GM12891 (cell line): ENCODE results near the gene TRRAP.
"Not testable (repeated sequence)": the region's sequence is repeated elsewhere in the genome, so short reads cannot be mapped to it uniquely, and the experiment has no call there.

Experiments used
- DNase-seq: peaks from one replicate; pipeline ENCODE4 v3.0.0; 2011; ENCODE audit warnings: low spot score; ENCODE audit not compliant: insufficient read length
- FAIRE-seq: peaks from 2 replicates; lab custom pipeline; 2011; peaks lifted over from hg19 to GRCh38; lab: Jason Lieb, UNC
- PAX5 ChIP-seq: IDR thresholded peaks from 2 replicates; pipeline ENCODE4 v1.6.1; 2011; ENCODE audit warnings: low read length, moderate library complexity, mild to moderate bottlenecking; ENCODE audit not compliant: insufficient read depth, severe bottlenecking
- POLR2A ChIP-seq: IDR thresholded peaks from 2 replicates; pipeline ENCODE4 v1.6.1; 2011; ENCODE audit warnings: low read depth, low read length, control low read depth
- POLR2AphosphoS5 ChIP-seq: IDR thresholded peaks from 2 replicates; pipeline ENCODE4 v1.6.1; 2011; ENCODE audit warnings: low read depth, low read length, control low read depth
- POU2F2 ChIP-seq: IDR thresholded peaks from 2 replicates; pipeline ENCODE4 v1.6.1; 2011; ENCODE audit warnings: low read depth, mild to moderate bottlenecking, control low read depth, low read length, moderate library complexity
- SPI1 ChIP-seq: IDR thresholded peaks from 2 replicates; pipeline ENCODE4 v1.6.1; 2011; ENCODE audit warnings: low read depth, low read length, control low read depth
- TAF1 ChIP-seq: IDR thresholded peaks from 2 replicates; pipeline ENCODE4 v1.6.1; 2011; ENCODE audit warnings: low read depth, low read length, control low read depth

TRRAP gene

GRCh38 chr7:99036546-99037111 lies 158.3 kb downstream of the TRRAP start:
- no peak for FAIRE-seq
- no peak for DNase-seq
- TF ChIP-seq POU2F2 (no peak), POLR2A (0 out of 2 replicates have a peak, but pooled peaks have one; percentile 28)

GRCh38 chr7:99037327-99037940 lies 159.1 kb downstream of the TRRAP start:
- no peak for FAIRE-seq
- TF ChIP-seq TAF1, result no peak
- no peak for TF ChIP-seq SPI1
- TF ChIP-seq POU2F2, result no peak
- TF ChIP-seq PAX5, result no peak
- no peak for TF ChIP-seq POLR2A
- TF ChIP-seq POLR2AphosphoS5, result no peak

GRCh38 chr7:99038086-99038855 lies 159.9 kb downstream of the TRRAP start:
- TF ChIP-seq TAF1 (no peak), POLR2A (no peak), POLR2AphosphoS5 (no peak), PAX5 (no peak), SPI1 (no peak), POU2F2 (no peak)
- FAIRE-seq (no peak), DNase-seq (no peak)

More at GRCh38 chr7:99037327-99037940, 159.1 kb downstream of the TRRAP start:
- DNase-seq, result no peak

- no peak for FAIRE-seq
- TF ChIP-seq POLR2A, result no peak
- no peak for TF ChIP-seq POLR2AphosphoS5
- TF ChIP-seq PAX5, result no peak
- TF ChIP-seq TAF1, result no peak
- no peak for DNase-seq
Measured at GRCh38 chr7:99039384-99039891, 161.1 kb downstream of the TRRAP start.

GRCh38 chr7:99040104-99040958 lies 162.0 kb downstream of the TRRAP start:
- FAIRE-seq (peak; percentile 85), DNase-seq (peak; percentile 72)
- no peak for TF ChIP-seq POU2F2
- no peak for TF ChIP-seq POLR2AphosphoS5
- TF ChIP-seq SPI1, result no peak
- no peak for TF ChIP-seq PAX5
- TF ChIP-seq POLR2A, result no peak
- no peak for TF ChIP-seq TAF1

- no peak for DNase-seq
- FAIRE-seq, result no peak
- no peak for TF ChIP-seq POLR2A
- TF ChIP-seq PAX5, result no peak
Measured at GRCh38 chr7:99041526-99041925, 163.2 kb downstream of the TRRAP start.

GRCh38 chr7:99042957-99043356 lies 164.6 kb downstream of the TRRAP start:
- DNase-seq (no peak), FAIRE-seq (no peak)
- TF ChIP-seq TAF1, result no peak
- TF ChIP-seq SPI1, result no peak
- no peak for TF ChIP-seq PAX5
- TF ChIP-seq POU2F2, result no peak
- TF ChIP-seq POLR2AphosphoS5, result no peak
- TF ChIP-seq POLR2A, result no peak

GRCh38 chr7:99044858-99045257 lies 166.5 kb downstream of the TRRAP start:
- not testable (repeated sequence) for DNase-seq, FAIRE-seq

GRCh38 chr7:99046262-99046661 lies 167.9 kb downstream of the TRRAP start:
- not testable (repeated sequence) for FAIRE-seq, DNase-seq

- TF ChIP-seq SPI1 (no peak), POLR2AphosphoS5 (no peak), POU2F2 (no peak), PAX5 (no peak), TAF1 (no peak), POLR2A (no peak)
- DNase-seq (no peak), FAIRE-seq (no peak)
Measured at GRCh38 chr7:99046722-99047121, 168.4 kb downstream of the TRRAP start.
